ENCODE results near the gene NSUN3. TPM values are rescaled to one million over a fixed set of nuclear protein-coding genes. Genes with fewer than 3 reads are reported as not detected.
"Not testable (repeated sequence)": the region's sequence is repeated elsewhere in the genome, so short reads cannot be mapped to it uniquely, and the experiment has no call there.

NSUN3 gene
- total and polyA plus RNA-seq, 2 of the 8 experiments (the other 6 are each of a cell fraction or from before 2014, with no cell fraction given), result 2.1 to 5.1 TPM

- TF ChIP-seq SP4 (IDR thresholded peaks at IDR 0.05; ENCODE audit: low read length) (no peak), JUND (IDR thresholded peaks at IDR 0.05; ENCODE audit: low read length) (no peak)
Measured at GRCh38 chr3:94106268-94106667, 43.4 kb downstream of the NSUN3 start (continued).

- H3K14ac ChIP-seq (ENCODE audit: insufficient read length); H4K91ac ChIP-seq (replicated peaks; ENCODE audit: insufficient read length, low read length); H3K23ac ChIP-seq (ENCODE audit: insufficient read length); H4K5ac ChIP-seq (ENCODE audit: insufficient read length, low read depth, low read length); H3K18ac ChIP-seq (ENCODE audit: extremely low read depth, low read length); DNase-seq (ENCODE audit: low read depth in 1 of 2, low spot score in 2 of 2); H3K9me3 ChIP-seq (ENCODE audit: insufficient read depth in 2 of 2, low read depth in 1 of 2, low read length in 1 of 2); H2BK120ac ChIP-seq (replicated peaks; ENCODE audit: low read depth, low read length); H2AFZ ChIP-seq (ENCODE audit: low read length); H2BK5ac ChIP-seq (ENCODE audit: low read depth, low read length); FAIRE-seq; H3K27me3 ChIP-seq (replicated peaks in 1 of 4; ENCODE audit: control insufficient read depth in 3 of 4, extremely low read depth in 1 of 4, insufficient read depth in 3 of 4, low read length in 3 of 4); H3K36me3 ChIP-seq (ENCODE audit: control insufficient read depth in 2 of 4, insufficient read depth in 4 of 4, low read length in 3 of 4); H3K79me1 ChIP-seq (ENCODE audit: low read depth, low read length); H3K56ac ChIP-seq (replicated peaks; ENCODE audit: insufficient read length, low read depth, low read length); H3K9ac ChIP-seq (replicated peaks in 1 of 4; ENCODE audit: extremely low read depth in 1 of 4, low read depth in 3 of 4, low read length in 3 of 4); H4K8ac ChIP-seq (ENCODE audit: extremely low read depth, insufficient read depth, low read length); H3K27ac ChIP-seq (ENCODE audit: low read depth, low read length); H3K4ac ChIP-seq (replicated peaks; ENCODE audit: insufficient read length, low read depth, low read length); H3K23me2 ChIP-seq (ENCODE audit: low read depth, low read length); POLR2A ChIA-PET (ENCODE audit: partially characterized antibody); H3K4me2 ChIP-seq (ENCODE audit: insufficient read depth in 1 of 2, low read depth in 2 of 2, low read length in 2 of 2); H4K20me1 ChIP-seq (replicated peaks in 1 of 2; ENCODE audit: control insufficient read depth in 1 of 2, insufficient read depth in 2 of 2, low read length in 2 of 2); H3K79me2 ChIP-seq (ENCODE audit: control insufficient read depth in 1 of 2, insufficient read depth in 2 of 2, low read length in 2 of 2); H3K4me3 ChIP-seq (ENCODE audit: extremely low read depth in 1 of 4, insufficient read depth in 2 of 4, low read depth in 3 of 4, low read length in 4 of 4); H2BK12ac ChIP-seq (ENCODE audit: low read depth, low read length); H2BK15ac ChIP-seq (ENCODE audit: low read length); H2AK5ac ChIP-seq (ENCODE audit: low read depth, low read length); H2BK20ac ChIP-seq (ENCODE audit: low read length); H3K4me1 ChIP-seq (replicated peaks in 1 of 4; ENCODE audit: control insufficient read depth in 3 of 4, insufficient read depth in 4 of 4, low read length in 3 of 4): not testable (repeated sequence)
- CTCF ChIA-PET (ENCODE audit: partially characterized antibody), result interaction anchor here (0.6 to 0.7 kb wide), 2 partner anchors 8 to 194 kb away, joined by 3 read pairs; no protein-coding TSS in a partner anchor
Measured at GRCh38 chr3:94110232-94110631, 47.4 kb downstream of the NSUN3 start.
